G401.6 (cell line): ENCODE data around the gene HS6ST1.

ENCODE experiments used
- FAIRE-seq: peaks from 2 replicates; lab custom pipeline; 2012; peaks lifted over from hg19 to GRCh38; lab: Jason Lieb, UNC

HS6ST1 gene

GRCh38 chr2:128298286-128298685, 20.4 kb downstream of the HS6ST1 start:
- no peak for FAIRE-seq

GRCh38 chr2:128293870-128294455, 24.7 kb downstream of the HS6ST1 start:
- FAIRE-seq, result no peak

- FAIRE-seq, result no peak
Observed at GRCh38 chr2:128293426-128293755, 25.3 kb downstream of the HS6ST1 start.

GRCh38 chr2:128292599-128293425, 25.9 kb downstream of the HS6ST1 start:
- FAIRE-seq, result no peak

- FAIRE-seq, result no peak
Observed at GRCh38 chr2:128291844-128292598, 26.6 kb downstream of the HS6ST1 start.

- no peak for FAIRE-seq
Observed at GRCh38 chr2:128291161-128291843, 27.4 kb downstream of the HS6ST1 start.

GRCh38 chr2:128290356-128290755, 28.3 kb downstream of the HS6ST1 start:
- FAIRE-seq, result no peak

- FAIRE-seq, result no peak
Observed at GRCh38 chr2:128289439-128289838, 29.2 kb downstream of the HS6ST1 start.

GRCh38 chr2:128288781-128289180, 29.9 kb downstream of the HS6ST1 start:
- no peak for FAIRE-seq

- no peak for FAIRE-seq
Observed at GRCh38 chr2:128287780-128288735, 30.6 kb downstream of the HS6ST1 start.

- no peak for FAIRE-seq
Observed at GRCh38 chr2:128286905-128287779, 31.5 kb downstream of the HS6ST1 start.

- no peak for FAIRE-seq
Observed at GRCh38 chr2:128286011-128286721, 32.5 kb downstream of the HS6ST1 start.

GRCh38 chr2:128285329-128285931, 33.2 kb downstream of the HS6ST1 start:
- no peak for FAIRE-seq

- no peak for FAIRE-seq
Observed at GRCh38 chr2:128284841-128285240, 33.8 kb downstream of the HS6ST1 start.

- no peak for FAIRE-seq
Observed at GRCh38 chr2:128284037-128284441, 34.6 kb downstream of the HS6ST1 start.

GRCh38 chr2:128282976-128283810, 35.5 kb downstream of the HS6ST1 start:
- no peak for FAIRE-seq

GRCh38 chr2:128282246-128282975, 36.3 kb downstream of the HS6ST1 start:
- no peak for FAIRE-seq

- no peak for FAIRE-seq
Observed at GRCh38 chr2:128281852-128282245, 36.8 kb downstream of the HS6ST1 start.
